ENCODE results near the gene KIF16B. TPM values are rescaled to one million over a fixed set of nuclear protein-coding genes. Genes with fewer than 3 reads are reported as not detected.

Gene KIF16B
- total and polyA plus RNA-seq, 2 of the 13 experiments (the other 11 are each of a cell fraction or from before 2014, with no cell fraction given) = 6.9 to 18.0 TPM

GRCh38 chr20:16573001-16573965 is at the start of gene KIF16B (continued):
- TF ChIP-seq NFAT5 (CRISPR knock-in tag; IDR thresholded peaks at IDR 0.05) (peak; percentile 54; the same call in 1 of the 2 replicates), ZNF776 (CRISPR knock-in tag; IDR thresholded peaks at IDR 0.05) (peak; percentile 98; the same call in 1 of the 2 replicates), ZNF512 (CRISPR knock-in tag; IDR thresholded peaks at IDR 0.05) (no peak), ZNF12 (CRISPR knock-in tag; IDR thresholded peaks at IDR 0.05) (0 out of 2 replicates have a peak, but pooled peaks have one; percentile 26), GPBP1L1 (CRISPR knock-in tag; IDR thresholded peaks at IDR 0.05) (no peak), ZNF552 (CRISPR knock-in tag; IDR thresholded peaks at IDR 0.05; ENCODE audit: borderline replicate concordance) (peak; percentile 94), ZNF883 (CRISPR knock-in tag; IDR thresholded peaks at IDR 0.05; ENCODE audit: not compliant biosample characterization) (peak; percentile 96), FOXA1 (IDR thresholded peaks at IDR 0.05) (no peak), FOXA1 (CRISPR knock-in tag; IDR thresholded peaks at IDR 0.05) (peak; percentile 35), ZSCAN12 (CRISPR knock-in tag; IDR thresholded peaks at IDR 0.05) (peak; percentile 92), POLR2G (IDR thresholded peaks at IDR 0.05; ENCODE audit: low read depth, low read length) (peak; percentile 95), GLI4 (CRISPR knock-in tag; IDR thresholded peaks at IDR 0.05; ENCODE audit: borderline replicate concordance) (no peak; the same call in none of the 2 replicates), MLX (CRISPR knock-in tag; IDR thresholded peaks at IDR 0.05) (peak; percentile 57), PCBP2 (optimal IDR thresholded peaks at IDR 0.05; ENCODE audit: low read depth, low read length, poor library complexity, severe bottlenecking) (no peak), PRDM4 (CRISPR knock-in tag; IDR thresholded peaks at IDR 0.05; ENCODE audit: borderline replicate concordance) (peak; percentile 8; the same call in 1 of the 2 replicates), HMGA1 (CRISPR knock-in tag; conservative IDR thresholded peaks at IDR 0.05) (no peak)
